HUES48 (cell line): ENCODE data around the gene ACTR3.

Experiments
- H3K27ac ChIP-seq: one replicate; pipeline ENCODE4 v1.7.0; 2013; ENCODE audit warnings: low read depth, low read length, inconsistent platforms
- H3K27me3 ChIP-seq: 2 replicates; pipeline ENCODE4 v1.6.1; 2013; ENCODE audit warnings: mild to moderate bottlenecking, low read length; ENCODE audit not compliant: control insufficient read depth, insufficient read depth
- H3K36me3 ChIP-seq: 2 replicates; pipeline ENCODE4 v1.6.1; 2013; ENCODE audit warnings: low read length; ENCODE audit not compliant: control insufficient read depth, insufficient read depth
- H3K4me1 ChIP-seq: 2 replicates; pipeline ENCODE4 v1.6.1; 2013; ENCODE audit warnings: mild to moderate bottlenecking, low read length; ENCODE audit not compliant: control insufficient read depth, insufficient read depth
- H3K4me3 ChIP-seq: 2 replicates; pipeline ENCODE4 v1.5.1; 2013; ENCODE audit warnings: mild to moderate bottlenecking, low read depth, low read length
- H3K9ac ChIP-seq: 2 replicates; pipeline ENCODE4 v1.6.1; 2013; ENCODE audit warnings: mild to moderate bottlenecking, low read depth, low read length, moderate library complexity
- H3K9me3 ChIP-seq: 2 replicates; pipeline ENCODE4 v1.6.1; 2013; ENCODE audit warnings: low read length; ENCODE audit not compliant: control insufficient read depth, insufficient read depth

Gene ACTR3

DNA sequence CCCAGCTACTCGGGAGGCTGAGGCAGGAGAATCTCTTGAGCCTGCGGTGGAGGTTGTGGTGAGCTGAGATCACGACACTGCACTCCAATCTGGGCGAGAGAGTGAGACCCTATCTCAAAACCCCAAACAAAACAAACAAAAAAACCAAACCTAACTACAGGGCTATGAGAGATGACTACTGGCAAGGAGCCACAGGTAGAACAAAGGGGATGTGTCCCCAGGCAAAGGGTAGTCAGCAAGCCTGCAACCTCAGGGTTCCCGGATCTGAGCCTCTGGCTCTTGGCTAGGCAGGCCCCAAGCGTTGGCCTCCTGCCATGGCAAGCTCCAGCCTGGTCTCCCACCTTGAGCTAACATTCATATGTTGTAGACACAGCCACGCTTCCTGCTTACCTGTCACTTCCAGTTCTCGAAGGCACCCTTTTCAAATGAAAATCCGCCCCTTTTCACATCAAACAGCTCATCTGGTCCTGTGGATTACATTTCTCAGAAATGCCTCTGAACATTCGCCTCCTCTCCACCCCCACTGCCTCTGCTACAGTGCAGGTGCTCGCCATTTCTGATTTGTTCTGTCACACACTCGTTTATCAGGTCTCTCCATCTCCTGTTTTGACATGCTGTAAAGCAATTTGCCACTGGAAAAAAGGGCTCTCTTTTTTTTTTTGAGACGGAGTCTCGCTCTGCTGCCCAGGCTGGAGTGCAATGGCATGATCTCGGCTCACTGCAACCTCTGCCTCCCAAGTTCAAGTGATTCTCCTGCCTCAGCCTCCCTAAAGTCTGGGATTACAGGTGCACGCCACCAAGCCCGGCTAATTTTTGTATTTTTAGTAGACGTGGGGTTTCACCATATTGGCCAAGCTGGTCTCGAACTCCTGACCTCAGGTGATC lies 13.1 kb upstream of the ACTR3 start:
- Histone ChIP-seq H3K36me3 (no peaks in the 10 kb centered on the region), H3K9me3 (no peaks in the 10 kb centered on the region), H3K9ac (no peak overlapping the region), H3K27ac (no peak overlapping the region), H3K27me3 (no peaks in the 10 kb centered on the region), H3K4me3 (no peak overlapping the region), H3K4me1 (peaks cover 5% of the 10 kb centered on the region; the same call in 1 of the 2 replicates)

GRCh38 chr2:113877711-113878598 lies 11.9 kb upstream of the ACTR3 start:
- Histone ChIP-seq H3K9ac (no peak overlapping the region), H3K9me3 (no peaks in the 10 kb centered on the region), H3K36me3 (no peaks in the 10 kb centered on the region), H3K27ac (no peak overlapping the region), H3K4me3 (no peak overlapping the region), H3K4me1 (peaks cover 5% of the 10 kb centered on the region; the same call in 1 of the 2 replicates), H3K27me3 (no peaks in the 10 kb centered on the region)

GRCh38 chr2:113878743-113879142 lies 11.1 kb upstream of the ACTR3 start:
- H3K36me3 ChIP-seq: no peaks in the 10 kb centered on the region
- H3K27ac ChIP-seq: no peak overlapping the region
- no peaks in the 10 kb centered on the region for H3K27me3 ChIP-seq
- no peak overlapping the region for H3K4me3 ChIP-seq
- H3K9me3 ChIP-seq: no peaks in the 10 kb centered on the region
- no peak overlapping the region for H3K9ac ChIP-seq
- peaks cover 5% of the 10 kb centered on the region; the same call in 1 of the 2 replicates for H3K4me1 ChIP-seq

- Histone ChIP-seq H3K9ac (no peak overlapping the region), H3K36me3 (no peaks in the 10 kb centered on the region), H3K27ac (no peak overlapping the region), H3K9me3 (no peaks in the 10 kb centered on the region), H3K4me3 (no peak overlapping the region), H3K27me3 (no peaks in the 10 kb centered on the region), H3K4me1 (peaks cover 5% of the 10 kb centered on the region; the same call in 1 of the 2 replicates)
Observed at GRCh38 chr2:113879457-113879856, 10.4 kb upstream of the ACTR3 start.

DNA sequence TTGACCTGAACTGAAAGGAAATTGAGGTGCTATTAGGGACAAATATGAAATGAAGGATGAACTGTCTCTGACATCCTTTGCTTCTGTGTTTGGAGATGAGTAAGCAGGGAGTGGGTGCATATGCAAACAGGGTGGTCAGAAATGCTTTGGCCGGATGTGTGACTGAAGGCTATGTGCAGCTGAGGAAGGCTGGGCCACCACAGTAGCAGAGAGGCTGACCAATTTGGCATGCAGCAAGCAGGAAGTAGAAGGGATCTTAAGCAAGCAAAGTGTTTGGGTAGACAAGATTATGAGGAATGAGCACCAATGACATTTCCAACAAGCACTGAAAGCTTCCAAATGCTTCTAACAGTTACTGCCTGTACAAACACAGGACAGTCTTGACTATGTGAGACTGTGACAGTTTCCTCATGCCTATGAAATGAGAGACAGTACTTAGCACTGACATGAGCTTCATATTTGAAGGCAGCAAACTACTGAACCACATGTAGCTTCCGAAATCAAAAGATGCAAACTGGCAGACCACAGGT lies 3.3 kb upstream of the ACTR3 start:
- H3K9ac ChIP-seq: no peak overlapping the region
- H3K27me3 ChIP-seq: no peaks in the 10 kb centered on the region
- H3K4me3 ChIP-seq: no peak overlapping the region

DNA sequence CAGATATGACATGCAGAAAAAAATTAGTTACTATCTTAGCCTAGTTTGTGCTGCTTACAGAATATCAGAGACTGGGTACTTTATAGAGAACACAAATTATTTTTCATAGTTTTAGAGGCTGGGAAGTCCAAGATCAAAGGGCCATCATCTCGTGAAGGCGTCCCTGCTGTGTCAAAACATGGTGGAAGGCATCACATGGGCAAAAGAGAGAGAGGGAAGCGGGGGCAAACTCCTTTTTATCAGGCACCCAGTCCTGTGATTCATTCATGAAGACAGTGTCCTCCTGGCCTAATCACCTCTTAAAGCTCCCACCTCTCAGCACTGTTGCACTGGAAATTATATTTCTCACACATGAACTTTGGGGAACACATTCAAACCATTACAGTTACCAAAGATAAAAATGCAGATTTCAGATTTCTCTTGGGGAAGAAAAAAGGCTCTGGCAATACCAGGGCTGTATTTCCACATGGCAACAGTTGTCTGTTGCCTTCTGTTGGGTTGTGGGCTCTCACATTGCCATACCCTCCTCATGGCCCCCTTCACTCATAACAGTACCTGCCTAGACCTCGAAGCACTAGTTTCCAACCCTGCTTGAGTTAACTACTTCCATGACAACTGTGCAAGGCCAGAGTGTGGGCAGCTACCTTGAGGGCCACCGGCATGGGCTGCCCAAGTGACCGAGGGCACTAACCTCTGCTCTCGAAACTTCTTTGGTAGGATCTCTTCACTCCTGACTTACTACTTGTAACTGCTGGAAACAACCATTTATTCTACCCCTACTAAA lies 2.7 kb upstream of the ACTR3 start:
- Histone ChIP-seq H3K27ac (no peak overlapping the region), H3K4me3 (no peak overlapping the region), H3K36me3 (no peaks in the 10 kb centered on the region), H3K4me1 (peaks cover 28% of the 10 kb centered on the region), H3K9ac (no peak overlapping the region), H3K27me3 (no peaks in the 10 kb centered on the region), H3K9me3 (no peaks in the 10 kb centered on the region)

More for the DNA sequence above, 3.3 kb upstream of the ACTR3 start:
- H3K9me3 ChIP-seq: no peaks in the 10 kb centered on the region
- no peak overlapping the region for H3K27ac ChIP-seq
- H3K4me1 ChIP-seq: peaks cover 21% of the 10 kb centered on the region
- H3K36me3 ChIP-seq: no peaks in the 10 kb centered on the region

DNA sequence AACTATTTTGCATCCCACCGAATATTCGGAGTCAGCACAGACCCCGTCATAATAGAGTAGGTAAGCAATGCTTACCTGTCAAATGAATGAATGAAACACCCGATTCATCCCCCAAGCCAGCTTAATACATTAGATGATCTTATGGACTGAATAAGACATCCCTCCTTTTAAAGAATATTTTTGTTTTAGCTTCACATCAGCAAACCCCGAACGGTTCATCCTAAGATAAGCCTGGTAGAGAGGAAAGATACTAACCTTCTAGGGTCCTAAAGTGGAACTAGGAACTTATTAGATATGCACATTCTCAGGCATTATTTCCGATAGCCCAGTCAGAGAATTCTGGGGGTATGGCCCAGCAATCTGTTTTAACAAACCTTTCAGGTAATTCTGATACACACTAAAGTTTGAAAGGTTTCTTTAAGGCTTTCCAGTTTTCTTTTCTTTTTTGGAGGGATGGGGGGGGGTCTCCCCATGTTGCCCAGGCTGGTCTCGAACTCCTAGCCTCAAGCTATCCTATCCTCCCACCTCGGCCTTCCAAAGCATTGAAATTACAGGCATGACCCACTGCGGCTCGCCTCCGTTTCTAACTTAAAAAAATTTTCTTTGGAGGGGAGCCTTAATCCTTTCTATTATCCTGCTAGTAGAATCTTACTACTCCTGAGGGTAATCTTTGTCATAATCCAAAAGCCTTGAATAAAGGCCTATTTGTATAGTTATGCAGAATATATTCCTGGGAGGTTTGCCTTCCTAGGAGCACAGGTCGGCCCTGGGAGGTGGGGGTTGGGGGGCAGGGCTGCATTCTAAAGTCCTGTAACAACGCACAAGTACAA lies 1.0 kb upstream of the ACTR3 start:
- Histone ChIP-seq H3K4me1 (peaks cover 34% of the 10 kb centered on the region), H3K27me3 (no peaks in the 10 kb centered on the region), H3K4me3 (peak overlapping the region; percentile 96), H3K36me3 (no peaks in the 10 kb centered on the region), H3K9ac (peak overlapping the region; percentile 99), H3K27ac (peak overlapping the region; percentile 100), H3K9me3 (no peaks in the 10 kb centered on the region)

- Histone ChIP-seq H3K27ac (peak overlapping the region; percentile 100), H3K27me3 (no peaks in the 10 kb centered on the region), H3K9me3 (no peaks in the 10 kb centered on the region), H3K9ac (peak overlapping the region; percentile 97), H3K4me3 (peak overlapping the region; percentile 96), H3K36me3 (no peaks in the 10 kb centered on the region), H3K4me1 (peaks cover 50% of the 10 kb centered on the region)
Observed at GRCh38 chr2:113890253-113891235, 655 bp downstream of the ACTR3 start.

GRCh38 chr2:113891265-113891959 lies 1.5 kb downstream of the ACTR3 start:
- Histone ChIP-seq H3K4me1 (peaks cover 58% of the 10 kb centered on the region), H3K4me3 (peak overlapping the region; percentile 96), H3K27ac (peak overlapping the region; percentile 100), H3K36me3 (no peaks in the 10 kb centered on the region), H3K9ac (peak overlapping the region; percentile 97), H3K27me3 (no peaks in the 10 kb centered on the region), H3K9me3 (no peaks in the 10 kb centered on the region)
